Left renal pelvis (tissue), 4 donors: ENCODE results near the gene TSR1. TPM values are rescaled to one million over a fixed set of nuclear protein-coding genes. Genes with fewer than 3 reads are reported as not detected.

Experiments
- DNase-seq, 4 donors: peaks; one replicate each; pipeline ENCODE4 v3.0.0-alpha.2; 2013; ENCODE audit warnings: low read depth in 4 of 4, low spot score in 3 of 4
- polyA plus RNA-seq, 4 donors: library from polyadenylated mRNA; unstranded; fragments of 120-200 nt; gene quantifications; one replicate each; pipeline ENCODE4 v1.2.1, GENCODE V29; 2013; ENCODE audit not compliant: insufficient read length in 4 of 4

The TSR1 gene
- polyA plus RNA-seq, 4 donors: 32.6 to 39.8 (median 34.6) TPM

- no peak for DNase-seq
These were observed 33.4 kb upstream of the TSR1 start for GRCh38 chr17:2369551-2370210.

GRCh38 chr17:2369039-2369438 is 32.8 kb upstream of the TSR1 start:
- no peak for DNase-seq

GRCh38 chr17:2368359-2368758 is 32.1 kb upstream of the TSR1 start:
- no peak for DNase-seq

- DNase-seq: no peak
These were observed 30.7 kb upstream of the TSR1 start for GRCh38 chr17:2366747-2367494.

GRCh38 chr17:2365132-2365531 is 28.9 kb upstream of the TSR1 start:
- no peak for DNase-seq

GRCh38 chr17:2364763-2365116 is 28.5 kb upstream of the TSR1 start:
- DNase-seq: no peak

- DNase-seq: no peak
These were observed 27.9 kb upstream of the TSR1 start for GRCh38 chr17:2363851-2364762.

GRCh38 chr17:2363318-2363717 is 27.1 kb upstream of the TSR1 start:
- DNase-seq: no peak

GRCh38 chr17:2362881-2363280 is 26.6 kb upstream of the TSR1 start:
- DNase-seq: no peak

GRCh38 chr17:2362416-2362815 is 26.2 kb upstream of the TSR1 start:
- no peak for DNase-seq

GRCh38 chr17:2362016-2362415 is 25.8 kb upstream of the TSR1 start:
- no peak for DNase-seq

GRCh38 chr17:2361010-2361760 is 24.9 kb upstream of the TSR1 start:
- no peak for DNase-seq

- no peak for DNase-seq
These were observed 21.7 kb upstream of the TSR1 start for GRCh38 chr17:2357931-2358434.

- DNase-seq: no peak
These were observed 21.0 kb upstream of the TSR1 start for GRCh38 chr17:2357237-2357636.

GRCh38 chr17:2354311-2354710 is 18.1 kb upstream of the TSR1 start:
- DNase-seq: no peak

- no peak for DNase-seq
These were observed 15.0 kb upstream of the TSR1 start for GRCh38 chr17:2351269-2351668.

- peak in 1 of 4 donors; percentile 63 for DNase-seq
These were observed 11.8 kb upstream of the TSR1 start for GRCh38 chr17:2347805-2348685.

GRCh38 chr17:2346475-2346874 is 10.2 kb upstream of the TSR1 start:
- DNase-seq: no peak

- no peak for DNase-seq
These were observed 8.3 kb upstream of the TSR1 start for GRCh38 chr17:2344528-2344927.

GRCh38 chr17:2343421-2343820 is 7.2 kb upstream of the TSR1 start:
- DNase-seq: no peak
